HG02678 (cell line): ENCODE results near the gene SLC6A1.
"Not testable (repeated sequence)": the region's sequence is repeated elsewhere in the genome, so short reads cannot be mapped to it uniquely, and the experiment has no call there.

Experiments
- ATAC-seq: cut with Tn5 transposase; IDR thresholded peaks from one replicate; pipeline ENCODE4 v1.9.1; 2021; ENCODE audit warnings: mild to moderate bottlenecking, moderate library complexity; ENCODE audit not compliant: unreplicated experiment

SLC6A1 gene

DNA sequence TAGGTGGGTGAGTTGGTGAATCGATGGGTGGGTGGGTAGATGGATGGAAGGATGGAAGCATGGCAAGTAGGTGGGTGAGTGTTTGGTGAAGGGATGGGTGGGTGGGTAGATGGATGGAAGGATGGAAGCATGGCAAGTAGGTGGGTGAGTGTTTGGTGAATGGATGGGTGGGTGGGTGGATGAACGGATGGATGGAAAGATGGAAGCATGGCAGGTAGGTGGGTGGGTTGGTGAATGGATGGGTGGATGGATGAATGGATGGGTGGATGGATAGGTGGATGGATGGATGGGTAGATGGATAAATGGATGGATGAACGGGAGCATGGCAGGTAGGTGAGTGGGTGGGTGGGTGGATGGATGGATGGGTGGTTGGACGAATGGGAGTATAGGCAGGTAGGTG, 65.1 kb downstream of the SLC6A1 start:
- no peak for ATAC-seq

DNA sequence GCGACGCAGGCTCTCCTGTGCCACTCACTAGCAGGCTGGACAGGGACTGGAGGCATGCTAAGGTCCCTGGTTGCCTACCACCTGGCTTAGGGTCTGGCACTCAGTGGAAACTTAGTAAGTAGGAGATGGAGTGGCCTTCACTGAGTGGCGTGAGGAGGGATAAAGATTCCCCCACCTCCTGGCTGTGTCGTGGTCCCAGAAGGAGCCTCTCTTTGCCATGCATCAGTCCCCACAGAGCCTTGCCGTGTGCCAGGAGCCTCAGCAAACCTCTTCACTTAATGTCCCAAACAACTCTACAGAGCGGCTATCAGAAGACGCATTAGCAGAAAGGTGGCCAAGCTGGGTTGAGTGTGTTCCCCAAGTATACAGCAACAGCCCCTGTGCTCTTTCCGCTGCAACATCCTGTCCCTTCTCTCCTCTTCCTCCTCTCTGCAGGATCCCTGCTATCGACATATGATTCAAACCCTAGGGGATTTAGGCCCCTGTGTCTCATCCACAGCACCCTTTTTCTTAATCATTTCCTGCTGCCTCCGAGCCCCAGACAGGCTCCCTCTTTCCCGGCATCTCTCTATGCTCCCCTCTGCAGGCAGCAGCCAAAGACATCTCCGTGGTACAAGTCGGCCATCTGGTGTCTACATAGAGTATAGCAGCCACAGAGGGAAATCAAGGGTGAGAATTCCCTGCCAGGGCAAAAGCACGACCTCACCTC, 66.7 kb downstream of the SLC6A1 start:
- ATAC-seq = no peak

DNA sequence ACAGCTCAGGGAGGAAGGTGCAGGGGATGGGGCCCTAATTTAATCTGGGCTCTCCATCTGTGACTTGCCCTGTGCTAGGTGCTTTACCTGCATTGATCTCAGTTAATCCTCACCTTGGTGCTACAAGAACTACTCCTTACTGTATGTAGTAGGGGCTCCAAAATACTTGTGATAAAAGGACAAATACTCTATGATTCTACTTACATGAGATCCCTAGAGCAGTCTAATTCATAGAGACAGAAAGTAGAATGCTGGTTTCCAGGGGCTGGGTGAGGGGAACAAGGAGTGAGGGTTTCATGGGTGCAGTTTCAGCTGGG, 67.2 kb downstream of the SLC6A1 start:
- no peak for ATAC-seq

DNA sequence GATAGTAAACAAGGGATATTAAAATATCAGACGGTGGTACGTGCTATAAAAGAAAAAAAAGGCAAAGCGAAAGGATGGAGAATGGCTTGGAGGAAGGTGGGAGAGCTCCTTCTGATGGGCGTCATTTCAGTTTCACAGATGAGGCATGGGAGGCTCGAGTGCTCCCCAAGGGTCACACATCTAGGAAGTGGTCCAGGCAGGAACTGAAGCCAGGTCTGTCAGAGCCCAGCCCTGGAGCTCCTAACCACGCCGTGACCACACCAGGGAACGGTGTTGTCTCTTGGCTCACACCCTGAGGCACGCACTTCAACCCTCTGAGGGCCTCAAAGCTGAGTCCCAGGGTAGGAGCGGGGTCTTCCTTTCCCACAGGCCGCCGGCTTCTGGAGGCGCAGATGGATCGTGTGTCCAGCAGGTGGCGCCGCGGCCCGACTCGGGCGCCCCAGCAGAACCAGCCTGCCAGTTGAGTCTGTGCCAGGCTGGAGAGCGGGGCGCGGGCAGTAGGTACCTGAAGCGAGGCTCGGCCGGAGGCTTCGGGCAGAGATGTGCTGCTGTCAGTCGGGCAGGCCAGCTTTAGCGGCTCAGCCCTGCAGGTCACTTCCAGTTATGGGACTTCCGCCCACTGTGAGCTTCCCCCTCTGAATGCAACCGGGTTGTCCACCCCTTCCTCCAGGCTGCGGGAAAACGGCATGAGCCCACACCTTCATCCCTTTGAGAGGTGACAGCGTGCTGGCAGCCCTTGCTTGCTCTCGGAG, 68.1 kb downstream of the SLC6A1 start:
- no peak for ATAC-seq

GRCh38 chr3:11061268-11061871, 68.8 kb downstream of the SLC6A1 start:
- not testable (repeated sequence) for ATAC-seq

- ATAC-seq = no peak
Measured at GRCh38 chr3:11062704-11063103, 70.2 kb downstream of the SLC6A1 start.

GRCh38 chr3:11071096-11071755, 78.7 kb downstream of the SLC6A1 start:
- no peak for ATAC-seq

GRCh38 chr3:11072631-11073030, 80.1 kb downstream of the SLC6A1 start:
- no peak for ATAC-seq

DNA sequence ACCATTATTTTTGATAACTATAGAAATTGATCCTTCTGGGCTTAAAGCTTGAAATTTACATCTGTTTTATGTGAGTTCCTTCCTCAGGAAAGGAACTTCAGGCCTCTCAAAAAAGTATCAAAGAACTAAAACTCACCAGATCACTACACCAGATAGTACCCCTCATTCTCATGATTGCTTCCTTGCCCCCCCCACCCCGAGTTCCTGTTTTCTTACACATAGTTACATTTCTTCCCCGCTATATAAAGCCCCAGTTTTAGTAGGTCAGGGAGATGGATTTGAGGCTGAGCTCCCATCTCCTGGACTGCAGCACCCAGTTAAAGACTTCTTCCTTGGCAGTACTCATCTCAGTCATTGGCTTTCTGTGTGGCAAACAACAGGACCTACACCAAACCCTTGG, 81.5 kb downstream of the SLC6A1 start:
- ATAC-seq = no peak

DNA sequence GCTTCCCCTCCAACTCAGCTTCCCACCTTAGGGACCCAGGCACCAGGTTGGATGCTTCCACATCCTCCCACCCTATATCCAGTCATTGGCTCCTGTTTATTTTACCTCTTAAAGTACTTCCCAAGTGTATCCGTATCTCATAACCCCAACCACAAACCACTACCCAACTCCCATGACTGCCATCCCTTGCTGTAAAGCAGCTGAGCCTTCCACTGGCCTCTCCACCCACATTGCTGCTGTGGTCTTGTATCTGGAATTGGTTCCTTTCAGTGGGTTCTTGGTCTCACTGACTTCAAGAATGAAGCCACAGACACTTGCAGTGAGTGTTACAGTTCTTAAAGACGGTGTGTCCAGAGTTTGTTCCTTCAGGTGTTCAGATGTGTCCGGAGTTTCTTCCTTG, 81.9 kb downstream of the SLC6A1 start:
- ATAC-seq = no peak

DNA sequence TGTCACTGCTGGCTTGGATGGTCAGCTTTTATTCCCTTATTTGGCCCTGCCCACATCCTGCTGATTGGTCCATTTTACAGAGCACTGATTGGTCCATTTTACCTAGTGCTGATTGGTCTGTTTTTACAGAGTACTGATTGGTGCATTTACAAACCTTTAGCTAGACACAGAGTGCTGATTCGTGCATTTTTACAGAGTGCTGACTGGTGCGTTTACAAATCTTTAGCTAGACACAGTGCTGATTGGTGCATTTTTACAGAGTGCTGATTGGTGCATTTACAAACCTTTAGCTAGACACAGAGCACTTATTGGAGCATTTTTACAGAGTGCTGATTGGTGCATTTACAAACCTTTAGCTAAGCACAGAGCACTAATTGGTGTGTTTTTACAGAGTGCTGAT, 82.6 kb downstream of the SLC6A1 start:
- not testable (repeated sequence) for ATAC-seq

GRCh38 chr3:11076711-11077110, 84.2 kb downstream of the SLC6A1 start:
- ATAC-seq = no peak

DNA sequence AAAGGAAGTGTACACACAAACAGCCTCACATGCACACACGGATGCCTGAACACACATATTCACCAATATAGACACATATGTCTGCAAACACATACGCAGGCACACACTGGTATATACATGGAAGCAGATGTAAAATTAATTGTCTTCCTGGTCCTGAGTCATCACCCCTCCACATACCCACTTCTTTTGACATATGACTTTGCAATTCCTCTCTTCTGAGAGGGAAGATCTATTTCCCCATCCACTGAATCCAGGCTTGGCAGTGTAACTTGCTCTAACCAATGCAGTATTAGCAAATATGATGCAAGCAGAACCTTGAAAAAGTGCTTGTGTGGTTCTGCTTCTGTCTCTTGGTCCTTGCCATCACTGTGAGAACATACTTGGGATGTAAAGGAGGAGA, 84.9 kb downstream of the SLC6A1 start:
- no peak for ATAC-seq

DNA sequence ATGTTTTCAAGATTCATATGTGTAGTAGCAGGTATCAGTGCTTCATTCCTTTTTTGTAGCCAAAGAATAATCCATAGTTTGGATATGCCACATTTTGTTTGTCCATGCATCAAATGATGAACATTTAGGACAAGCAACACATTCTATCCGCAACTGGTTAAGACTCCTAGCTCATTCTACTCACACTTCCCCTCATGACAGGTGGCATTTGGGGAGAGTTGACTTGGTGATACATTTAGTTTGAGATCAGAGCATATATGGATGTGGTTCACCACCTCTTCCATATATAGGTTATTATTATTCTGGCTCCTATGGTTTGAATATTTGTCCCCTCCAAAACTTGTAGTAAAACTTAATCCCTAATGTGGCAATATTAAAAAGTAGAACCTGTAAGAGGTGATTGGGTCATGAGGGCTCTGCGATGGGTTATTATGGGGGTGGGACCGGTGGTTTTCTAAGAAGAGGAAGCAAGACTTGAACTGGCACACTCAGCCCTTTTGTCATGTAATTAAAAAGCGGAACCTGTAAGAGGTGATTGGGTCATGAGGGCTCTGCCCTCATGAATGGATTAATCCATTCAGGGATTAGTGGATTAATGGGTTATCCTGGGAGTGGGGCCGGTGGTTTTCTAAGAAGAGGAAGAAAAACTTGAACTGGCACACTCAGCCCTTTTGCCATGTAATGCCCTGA, 86.4 kb downstream of the SLC6A1 start:
- no peak for ATAC-seq

DNA sequence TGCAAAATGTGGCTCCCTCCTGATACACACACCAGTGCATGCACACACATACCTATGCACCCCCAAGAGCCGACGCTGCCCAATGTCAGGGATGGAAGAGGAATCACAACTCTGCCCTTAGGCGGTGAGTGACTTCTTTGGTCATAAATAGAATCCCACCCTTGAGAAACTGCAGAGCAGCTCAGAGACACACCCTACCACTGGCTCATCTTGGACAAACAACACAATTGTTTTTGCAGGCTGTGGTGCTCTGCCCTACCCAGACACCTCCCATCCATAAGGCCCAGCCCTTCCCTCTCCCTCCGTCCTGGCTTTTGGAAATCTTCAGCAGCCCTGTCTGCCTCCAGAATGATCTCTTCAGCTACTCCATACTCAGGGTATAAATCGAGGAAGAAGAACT, 87.9 kb downstream of the SLC6A1 start:
- ATAC-seq = no peak

DNA sequence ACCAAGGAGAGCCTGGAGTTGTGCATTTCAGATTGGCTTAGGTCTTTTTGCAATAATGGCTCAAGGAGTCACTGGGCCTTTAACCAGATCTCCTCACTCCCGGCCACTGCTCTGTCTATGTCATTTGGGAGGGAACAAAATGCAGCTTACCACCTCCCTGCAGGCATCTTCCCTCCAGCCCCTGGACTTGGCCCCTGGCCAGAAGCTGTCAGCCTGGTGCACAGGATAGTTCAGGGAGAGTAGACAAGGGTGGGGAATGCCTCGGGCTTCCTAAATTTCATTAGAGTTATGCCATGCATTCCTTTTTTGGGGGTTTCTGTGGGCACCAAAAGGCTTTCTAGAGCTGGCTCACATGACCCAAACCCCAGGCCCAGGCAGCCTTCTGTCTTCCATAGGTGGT, 91.5 kb downstream of the SLC6A1 start:
- ATAC-seq = no peak

- no peak for ATAC-seq
Measured at GRCh38 chr3:11084677-11085076, 92.1 kb downstream of the SLC6A1 start.

- ATAC-seq = no peak
Measured at GRCh38 chr3:11085093-11085840, 92.7 kb downstream of the SLC6A1 start.

DNA sequence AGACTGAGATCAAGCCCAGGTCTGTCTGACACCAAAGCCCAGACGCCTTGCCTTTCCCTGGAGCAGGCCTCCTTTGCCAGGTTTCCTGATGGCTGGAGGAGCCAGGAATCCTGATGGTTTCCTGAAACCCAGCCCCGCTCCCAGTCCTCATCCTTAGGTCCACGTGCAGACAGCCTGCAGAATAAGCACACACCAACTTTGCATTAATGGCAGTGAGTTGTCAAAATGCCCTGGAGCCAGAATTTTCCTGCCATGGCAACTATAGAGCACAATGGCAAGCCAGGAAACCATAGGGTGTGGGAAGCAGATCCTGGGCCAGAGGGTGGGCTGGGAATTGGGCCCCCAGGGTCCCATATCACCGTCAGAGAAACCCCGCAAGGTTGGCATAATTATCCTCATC, 94.3 kb downstream of the SLC6A1 start:
- no peak for ATAC-seq

GRCh38 chr3:11088066-11088465, 95.5 kb downstream of the SLC6A1 start:
- no peak for ATAC-seq

DNA sequence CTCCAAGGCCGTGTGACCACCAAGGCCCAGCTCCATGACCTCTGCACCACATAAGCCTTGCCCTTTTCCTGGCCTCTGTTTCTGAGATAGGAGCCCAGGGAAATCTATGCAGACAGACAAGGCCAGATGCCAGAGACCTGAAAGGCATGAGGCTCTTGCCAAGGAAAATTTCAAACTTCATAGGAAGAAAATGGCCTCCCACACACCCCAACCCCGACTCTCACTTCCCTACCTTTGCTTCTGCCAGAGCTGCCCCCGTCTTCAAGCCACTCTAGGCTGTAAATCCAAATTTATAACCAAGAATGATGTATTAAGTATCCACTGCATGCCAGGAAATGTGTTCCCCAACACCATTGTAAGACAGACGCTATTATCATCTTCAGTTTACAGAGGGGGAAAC, 96.3 kb downstream of the SLC6A1 start:
- no peak for ATAC-seq
